ENCODE data around the gene KRTDAP.

The KRTDAP gene

DNA sequence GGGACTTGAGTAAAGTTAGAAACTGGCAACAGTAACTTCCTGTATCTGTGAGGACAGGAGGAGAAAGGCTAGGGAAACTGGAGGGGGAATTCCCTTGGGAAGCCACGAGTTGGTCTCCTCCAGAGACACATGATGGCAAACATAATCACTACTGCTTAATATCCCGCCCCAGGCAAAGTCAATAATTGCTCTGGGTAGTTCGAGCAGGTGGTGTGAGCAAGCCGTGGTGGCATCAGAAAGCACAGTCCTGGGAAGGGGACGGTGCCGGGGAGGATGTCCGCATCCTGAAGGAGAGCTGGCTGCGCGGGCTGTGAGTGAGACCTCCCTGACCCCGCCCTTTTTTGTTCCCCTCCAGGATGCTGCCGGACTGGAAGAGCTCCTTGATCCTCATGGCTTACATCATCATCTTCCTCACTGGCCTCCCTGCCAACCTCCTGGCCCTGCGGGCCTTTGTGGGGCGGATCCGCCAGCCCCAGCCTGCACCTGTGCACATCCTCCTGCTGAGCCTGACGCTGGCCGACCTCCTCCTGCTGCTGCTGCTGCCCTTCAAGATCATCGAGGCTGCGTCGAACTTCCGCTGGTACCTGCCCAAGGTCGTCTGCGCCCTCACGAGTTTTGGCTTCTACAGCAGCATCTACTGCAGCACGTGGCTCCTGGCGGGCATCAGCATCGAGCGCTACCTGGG is 40.8 kb downstream of the KRTDAP start:
- DNase-seq: no peak

DNA sequence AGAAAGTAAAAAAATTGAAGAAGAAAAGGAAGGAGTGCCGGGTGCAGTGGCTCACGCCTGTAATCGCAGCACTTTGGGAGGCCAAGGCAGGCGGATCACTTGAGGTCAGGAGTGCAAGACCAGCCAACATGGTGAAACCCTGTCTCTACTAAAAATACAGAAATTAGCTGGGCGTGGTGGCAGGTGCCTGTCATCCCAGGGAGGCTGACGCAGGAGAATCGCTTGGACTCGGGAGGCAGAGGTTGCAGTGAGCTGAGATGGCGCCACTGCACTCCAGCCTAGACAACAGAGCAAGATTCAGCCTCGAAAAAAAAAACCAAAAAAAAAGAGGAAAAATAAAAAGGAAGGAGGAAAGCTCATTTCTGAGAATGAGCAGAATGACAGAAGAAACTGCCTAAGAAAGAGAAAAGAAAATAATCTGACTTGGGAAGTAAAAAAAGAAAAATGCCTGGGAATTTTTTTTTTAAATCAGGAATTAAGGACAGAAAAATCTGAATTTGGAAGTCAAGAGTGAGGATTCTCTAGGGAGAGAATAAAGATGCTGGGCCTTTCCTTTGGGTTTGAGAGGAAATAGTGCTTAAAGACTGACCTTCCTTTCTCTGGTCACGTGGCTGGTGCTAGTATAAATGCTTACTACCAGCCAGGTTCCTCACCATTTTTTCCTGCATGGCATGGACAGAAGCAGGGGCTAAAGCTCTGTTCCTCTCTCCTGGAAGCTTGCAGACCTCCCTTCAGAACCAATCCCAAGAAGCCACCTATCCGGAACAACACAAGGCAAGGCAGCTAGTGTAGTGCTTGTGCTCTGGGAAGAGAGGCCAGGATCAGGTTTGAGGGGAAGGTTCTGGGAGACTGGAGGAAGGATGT is 42.4 kb downstream of the KRTDAP start, which contains the start of gene FFAR2:
Gene FFAR2, plus strand, starts transcription at position 652 of the 864 bp plus-strand sequence. CDS start 1,458 bp downstream, outside the sequence.
- no peak for DNase-seq

DNA sequence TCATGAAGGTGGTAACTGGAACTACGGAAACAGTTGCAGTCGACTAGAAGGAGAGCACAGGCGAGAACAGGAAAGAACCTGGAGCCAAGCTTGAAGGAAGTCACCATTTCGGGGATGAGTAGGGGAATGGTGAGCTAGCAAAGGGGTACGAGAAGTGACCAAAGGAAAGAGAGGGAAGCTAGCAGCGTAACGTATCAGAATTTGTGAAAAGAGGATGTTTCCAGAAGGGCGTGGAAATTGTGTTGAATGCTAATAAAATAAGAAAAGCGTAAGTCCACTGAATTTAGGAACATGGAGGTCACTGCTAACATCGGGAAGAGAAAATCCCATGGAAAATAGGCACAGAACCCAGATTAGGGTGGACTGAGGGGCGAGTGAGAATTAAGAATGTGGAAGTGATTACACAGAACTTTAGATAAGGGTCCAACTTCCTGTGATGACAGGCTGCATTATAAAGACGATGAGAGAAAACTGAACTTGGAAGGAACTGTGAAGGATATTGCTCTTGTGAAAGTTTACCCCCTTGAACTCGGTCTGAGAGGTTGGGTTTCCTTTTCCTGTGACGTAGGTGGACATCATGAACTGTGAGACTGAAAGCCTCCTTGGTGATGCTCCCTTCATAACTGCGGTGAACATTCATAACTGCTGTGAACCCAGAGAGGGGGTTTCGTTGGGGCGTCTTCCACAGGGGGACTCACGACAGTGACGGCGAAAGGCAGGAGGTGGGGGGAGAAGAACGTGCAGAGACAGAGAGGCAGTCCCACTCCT is 44.3 kb downstream of the KRTDAP start:
- DNase-seq: no peak

DNA sequence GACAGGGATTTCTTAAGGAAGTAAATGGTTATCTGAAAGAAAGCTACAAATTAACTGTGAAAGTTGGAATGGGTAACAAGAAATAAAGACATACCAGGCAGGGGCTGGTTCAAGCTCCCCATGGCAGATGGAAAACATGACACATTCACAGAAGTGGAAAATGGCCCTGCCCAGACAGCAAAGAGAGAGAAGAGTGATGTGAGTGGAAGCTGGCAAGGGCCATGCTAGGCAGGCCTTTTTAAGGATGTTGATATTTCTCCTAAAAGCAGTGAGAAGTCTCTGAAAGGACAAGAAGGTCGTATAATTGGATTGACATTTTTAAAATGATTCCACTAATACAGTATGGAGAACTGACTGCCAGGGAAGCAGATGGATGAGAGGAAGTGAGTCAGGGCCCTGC is 45.5 kb downstream of the KRTDAP start:
- DNase-seq: no peak

DNA sequence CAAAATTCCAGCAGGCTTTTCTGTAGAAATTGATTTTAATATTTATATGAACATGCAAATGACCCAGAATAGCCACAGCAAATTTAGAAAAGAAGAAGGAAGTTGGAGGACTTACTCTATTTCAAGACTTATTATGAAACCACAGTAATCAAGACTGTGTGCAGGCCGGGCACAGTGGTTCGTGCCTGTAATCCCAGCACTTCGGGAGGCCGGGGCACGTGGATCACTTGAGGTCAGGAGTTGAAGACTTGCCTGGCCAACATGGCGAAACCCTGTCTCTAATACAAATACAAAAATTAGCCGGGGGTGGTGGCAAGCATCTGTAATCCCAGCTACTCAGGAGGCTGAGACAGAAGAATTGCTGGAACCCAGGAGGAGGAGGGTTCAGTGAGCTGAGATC is 48.2 kb downstream of the KRTDAP start:
- no peak for DNase-seq

DNA sequence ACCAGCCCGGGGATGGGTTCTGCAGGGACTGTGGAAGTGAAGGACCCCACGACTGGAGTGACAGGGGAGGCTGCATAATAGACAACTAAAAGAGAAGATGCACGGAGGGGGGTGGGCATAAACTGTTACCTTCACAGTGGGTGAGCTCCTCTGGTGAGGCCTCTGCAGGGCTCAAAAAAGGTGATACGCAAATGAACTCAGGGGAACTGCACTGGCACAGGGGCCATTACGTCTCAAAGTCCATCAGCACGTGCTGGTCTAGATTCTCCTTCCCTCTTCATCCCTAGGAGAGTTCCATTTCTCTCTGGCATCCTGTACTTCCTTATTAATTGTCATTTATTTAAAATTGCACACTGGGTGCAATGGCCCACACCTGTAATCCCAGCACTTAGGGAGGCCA is 50.3 kb downstream of the KRTDAP start:
- DNase-seq: no peak

DNA sequence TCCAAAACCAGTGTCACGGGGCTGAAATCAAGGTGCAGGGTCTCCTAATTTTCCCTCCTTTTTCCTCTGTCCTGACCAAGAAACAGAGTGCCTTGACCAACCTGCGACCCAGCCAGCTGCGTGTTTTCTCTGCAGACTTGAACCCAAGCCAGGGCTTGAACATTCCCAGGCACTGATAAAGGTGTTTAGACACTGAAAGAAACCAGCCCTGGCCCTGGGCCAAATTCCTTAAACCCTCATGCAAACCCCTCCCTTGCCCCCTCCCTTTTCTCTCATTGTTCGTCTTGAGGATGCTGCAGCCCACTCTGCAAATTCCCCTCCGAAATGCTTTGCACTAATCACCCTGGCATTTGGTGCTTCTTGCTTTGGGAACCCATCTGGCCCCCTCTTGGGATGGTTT is 51.7 kb downstream of the KRTDAP start:
- no peak for DNase-seq

DNA sequence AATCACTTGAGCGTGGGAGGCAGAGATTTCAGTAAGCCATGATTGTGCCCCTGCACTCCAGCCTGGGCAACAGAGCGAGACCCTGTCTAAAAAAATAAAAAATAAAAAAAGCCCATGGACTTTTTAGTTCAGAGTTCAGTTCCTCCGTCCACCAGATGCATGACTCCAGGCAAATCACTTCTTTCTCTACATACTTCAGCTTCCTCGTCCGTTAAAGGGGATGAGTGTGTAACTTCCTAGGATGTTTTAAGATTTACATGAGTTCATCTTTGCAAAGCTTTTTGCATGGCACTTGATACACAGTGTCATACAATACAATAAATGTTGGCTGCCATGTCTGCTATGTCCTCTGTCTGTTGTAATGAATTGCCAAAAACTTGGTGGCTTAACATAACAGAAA is 52.2 kb downstream of the KRTDAP start:
- no peak for DNase-seq

DNA sequence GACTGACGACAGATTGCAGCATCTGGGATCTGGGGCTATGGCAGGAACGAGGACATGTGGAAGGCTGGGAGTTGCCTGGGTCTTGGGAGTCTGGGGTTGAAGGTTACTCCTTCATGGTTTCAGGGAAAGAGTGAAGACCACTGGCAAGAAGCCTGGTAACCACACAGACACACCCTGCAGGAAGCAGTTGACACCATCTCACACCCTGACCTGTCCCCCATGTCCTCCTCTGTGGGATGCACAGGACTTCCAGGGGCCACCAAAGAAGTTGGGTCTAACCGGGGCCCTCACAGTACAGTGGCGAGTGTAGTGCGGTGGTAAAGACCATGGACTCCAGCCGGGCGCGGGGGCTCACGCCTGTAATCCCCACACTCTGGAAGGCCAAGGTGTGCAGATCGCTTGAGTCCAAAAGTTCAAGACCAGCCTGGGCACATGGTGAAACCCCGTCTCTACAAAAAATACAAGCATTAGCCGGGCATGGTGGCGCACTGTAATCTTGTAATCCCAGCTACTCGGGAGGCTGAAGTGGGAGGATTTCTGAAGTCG is 52.8 kb downstream of the KRTDAP start:
- no peak for DNase-seq
